ENCODE measurements around the gene FEM1C.

The FEM1C gene

DNA sequence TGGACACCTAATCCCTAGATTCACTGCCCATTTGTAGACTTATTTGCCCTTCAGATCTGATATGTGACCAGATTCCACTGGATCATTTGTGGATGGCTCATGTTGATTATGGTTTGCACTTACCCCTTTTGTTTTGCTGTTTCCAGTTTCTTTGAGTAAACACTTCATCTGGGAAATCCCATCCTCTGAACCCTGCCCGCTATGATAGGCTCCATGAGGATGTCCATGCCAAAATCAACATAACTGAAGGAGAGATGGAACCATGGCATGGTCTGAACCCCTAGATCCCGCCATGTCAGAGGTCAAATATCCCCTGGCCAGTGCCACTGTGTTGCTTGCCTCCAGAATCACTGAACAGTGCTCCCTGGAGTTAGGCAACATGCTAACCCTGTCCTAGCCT is 11.7 kb upstream of the FEM1C start:
- Histone ChIP-seq H3K36me3 (ENCODE audit: insufficient read depth, low read depth, low read length) (no peaks in the 10 kb centered on the region), H3K27ac (ENCODE audit: low read length) (no peak overlapping the region), H3K4me3 (ENCODE audit: low read length) (no peak overlapping the region), H3K4me1 (ENCODE audit: insufficient read depth, low read length) (peaks cover 9% of the 10 kb centered on the region; the same call in 1 of the 2 replicates), H3K9me3 (ENCODE audit: insufficient read depth, low read depth, low read length) (no peaks in the 10 kb centered on the region), H3K9ac (ENCODE audit: low read depth, low read length) (no peak overlapping the region), H3K27me3 (ENCODE audit: insufficient read depth, low read length) (no peaks in the 10 kb centered on the region; the same call in 1 of the 2 replicates)

DNA sequence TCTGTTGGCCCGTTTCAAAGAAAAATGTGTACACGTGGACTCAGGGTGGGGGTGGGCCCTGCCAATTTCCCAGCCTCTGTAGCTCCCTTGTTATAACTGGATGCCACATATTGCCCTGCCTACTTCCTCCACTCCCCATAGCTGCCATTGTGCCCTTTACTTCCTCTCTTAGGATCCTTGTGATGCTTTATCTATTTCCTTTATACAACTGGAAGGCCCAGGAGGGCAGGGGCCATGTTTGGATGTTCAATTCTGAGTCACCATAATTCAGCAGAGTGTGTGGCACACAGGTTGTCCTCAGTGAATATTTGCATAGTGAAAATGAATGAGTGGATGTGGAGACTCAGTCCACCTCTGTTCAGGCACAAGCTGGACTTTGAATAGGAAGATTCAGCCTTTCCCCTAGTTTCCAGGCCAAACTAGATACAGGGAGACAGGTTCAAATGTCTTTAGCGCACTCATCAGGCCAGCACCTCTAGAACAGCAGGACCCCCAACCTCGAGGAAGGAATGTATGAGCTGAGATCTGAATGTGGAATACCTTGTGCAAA is 10.6 kb upstream of the FEM1C start:
- peaks cover 9% of the 10 kb centered on the region for H3K4me1 ChIP-seq (ENCODE audit: insufficient read depth, low read length)
- no peak overlapping the region for H3K27ac ChIP-seq (ENCODE audit: low read length)
- no peaks in the 10 kb centered on the region for H3K9me3 ChIP-seq (ENCODE audit: insufficient read depth, low read depth, low read length)
- no peak overlapping the region for H3K4me3 ChIP-seq (ENCODE audit: low read length)
- H3K36me3 ChIP-seq (ENCODE audit: insufficient read depth, low read depth, low read length), result no peaks in the 10 kb centered on the region
- H3K27me3 ChIP-seq (ENCODE audit: insufficient read depth, low read length), result no peaks in the 10 kb centered on the region; the same call in 1 of the 2 replicates
- no peak overlapping the region for H3K9ac ChIP-seq (ENCODE audit: low read depth, low read length)

DNA sequence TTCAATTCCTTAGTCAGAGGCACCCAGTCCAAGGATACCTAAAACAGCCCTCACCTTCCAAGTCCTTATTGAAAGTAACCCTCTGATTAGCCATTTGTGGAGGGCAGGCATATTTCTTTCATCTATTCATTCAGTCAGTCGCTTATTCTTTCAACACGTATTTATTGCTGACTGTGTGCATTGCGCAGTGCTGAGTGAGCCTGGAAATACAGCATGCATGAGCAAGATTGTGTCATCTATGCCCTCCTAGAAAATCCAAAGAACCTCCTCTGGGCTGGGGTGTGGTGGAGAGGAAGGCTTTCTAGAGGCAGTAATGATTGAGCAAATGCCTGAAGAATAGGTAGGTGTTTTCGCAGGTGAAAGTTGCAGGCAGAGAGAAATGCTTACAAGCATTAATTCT is 8.5 kb upstream of the FEM1C start:
- no peak overlapping the region for H3K27ac ChIP-seq (ENCODE audit: low read length)
- H3K9me3 ChIP-seq (ENCODE audit: insufficient read depth, low read depth, low read length), result no peaks in the 10 kb centered on the region
- H3K4me3 ChIP-seq (ENCODE audit: low read length), result no peak overlapping the region
- H3K36me3 ChIP-seq (ENCODE audit: insufficient read depth, low read depth, low read length), result no peaks in the 10 kb centered on the region
- no peak overlapping the region for H3K9ac ChIP-seq (ENCODE audit: low read depth, low read length)
- H3K27me3 ChIP-seq (ENCODE audit: insufficient read depth, low read length), result no peaks in the 10 kb centered on the region; the same call in 1 of the 2 replicates
- H3K4me1 ChIP-seq (ENCODE audit: insufficient read depth, low read length), result peaks cover 11% of the 10 kb centered on the region

DNA sequence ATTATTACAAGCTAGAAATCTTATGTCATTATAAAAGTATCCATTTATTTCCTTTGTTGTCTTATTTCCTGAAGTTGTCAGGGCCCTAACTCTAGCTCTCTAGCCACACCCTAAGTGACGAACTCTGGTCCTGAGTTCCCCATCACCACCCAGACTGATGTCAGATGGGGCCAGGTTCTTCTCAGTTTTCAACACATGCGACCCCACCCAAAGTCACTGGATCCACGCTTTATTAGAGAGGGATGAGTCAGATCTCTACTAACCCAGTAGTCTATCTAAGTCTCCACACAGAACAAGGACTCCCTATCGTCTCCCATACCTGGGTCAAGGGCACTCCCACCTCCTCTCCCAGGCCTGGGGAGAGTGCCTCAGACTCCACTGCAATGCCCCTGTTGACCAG is 6.8 kb upstream of the FEM1C start:
- Histone ChIP-seq H3K9me3 (ENCODE audit: insufficient read depth, low read depth, low read length) (peaks cover under 1% of the 10 kb centered on the region), H3K36me3 (ENCODE audit: insufficient read depth, low read depth, low read length) (no peaks in the 10 kb centered on the region), H3K4me3 (ENCODE audit: low read length) (no peak overlapping the region), H3K9ac (ENCODE audit: low read depth, low read length) (no peak overlapping the region), H3K27me3 (ENCODE audit: insufficient read depth, low read length) (no peaks in the 10 kb centered on the region; the same call in 1 of the 2 replicates), H3K4me1 (ENCODE audit: insufficient read depth, low read length) (peaks cover 3% of the 10 kb centered on the region; the same call in 1 of the 2 replicates), H3K27ac (ENCODE audit: low read length) (no peak overlapping the region)

DNA sequence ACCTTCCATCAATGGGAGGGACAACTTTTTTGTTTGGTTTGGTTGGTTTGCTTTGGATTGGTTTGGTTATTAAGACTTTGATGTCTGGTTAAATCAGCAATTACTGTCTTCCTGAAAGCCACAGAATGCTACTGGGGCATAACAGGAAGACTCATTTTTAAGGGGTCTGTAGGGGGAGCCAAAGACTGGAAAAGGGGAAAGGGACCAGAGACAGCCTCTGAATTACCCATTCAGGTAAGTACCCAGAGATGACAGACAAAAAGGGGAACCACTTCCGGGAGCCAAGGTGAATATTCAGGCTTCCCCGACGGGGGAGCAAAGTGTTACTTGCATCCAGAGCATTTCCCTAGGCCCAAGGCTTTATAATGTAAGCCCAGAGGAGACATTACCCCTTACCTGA is 4.6 kb upstream of the FEM1C start:
- Histone ChIP-seq H3K36me3 (ENCODE audit: insufficient read depth, low read depth, low read length) (no peaks in the 10 kb centered on the region), H3K9me3 (ENCODE audit: insufficient read depth, low read depth, low read length) (peaks cover 13% of the 10 kb centered on the region), H3K27me3 (ENCODE audit: insufficient read depth, low read length) (no peaks in the 10 kb centered on the region; the same call in 1 of the 2 replicates), H3K4me3 (ENCODE audit: low read length) (no peak overlapping the region), H3K9ac (ENCODE audit: low read depth, low read length) (no peak overlapping the region), H3K4me1 (ENCODE audit: insufficient read depth, low read length) (peaks cover 3% of the 10 kb centered on the region; the same call in 1 of the 2 replicates), H3K27ac (ENCODE audit: low read length) (no peak overlapping the region)

DNA sequence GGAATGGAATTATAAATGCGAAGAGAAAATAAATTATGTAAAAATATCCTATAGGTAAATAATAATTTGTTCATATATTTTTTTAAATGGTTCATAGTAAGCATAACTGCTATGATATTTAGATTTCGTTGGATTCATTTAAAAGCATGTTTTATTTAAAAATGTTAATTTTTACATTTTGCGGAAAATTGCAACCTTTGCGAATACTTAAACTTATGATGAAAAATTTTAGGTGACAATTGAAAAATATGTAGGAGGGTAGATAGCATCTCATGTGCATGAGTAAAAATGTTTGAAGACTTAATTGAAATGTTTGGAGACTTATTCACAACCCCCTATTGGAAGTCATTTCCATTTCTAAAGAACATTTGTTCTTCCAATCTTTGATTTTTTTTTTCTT is 4.1 kb upstream of the FEM1C start:
- peaks cover 13% of the 10 kb centered on the region for H3K9me3 ChIP-seq (ENCODE audit: insufficient read depth, low read depth, low read length)
- no peaks in the 10 kb centered on the region for H3K36me3 ChIP-seq (ENCODE audit: insufficient read depth, low read depth, low read length)
- H3K9ac ChIP-seq (ENCODE audit: low read depth, low read length), result no peak overlapping the region
- H3K27me3 ChIP-seq (ENCODE audit: insufficient read depth, low read length), result no peaks in the 10 kb centered on the region; the same call in 1 of the 2 replicates
- no peak overlapping the region for H3K27ac ChIP-seq (ENCODE audit: low read length)
- peaks cover 3% of the 10 kb centered on the region; the same call in 1 of the 2 replicates for H3K4me1 ChIP-seq (ENCODE audit: insufficient read depth, low read length)
- H3K4me3 ChIP-seq (ENCODE audit: low read length), result no peak overlapping the region

DNA sequence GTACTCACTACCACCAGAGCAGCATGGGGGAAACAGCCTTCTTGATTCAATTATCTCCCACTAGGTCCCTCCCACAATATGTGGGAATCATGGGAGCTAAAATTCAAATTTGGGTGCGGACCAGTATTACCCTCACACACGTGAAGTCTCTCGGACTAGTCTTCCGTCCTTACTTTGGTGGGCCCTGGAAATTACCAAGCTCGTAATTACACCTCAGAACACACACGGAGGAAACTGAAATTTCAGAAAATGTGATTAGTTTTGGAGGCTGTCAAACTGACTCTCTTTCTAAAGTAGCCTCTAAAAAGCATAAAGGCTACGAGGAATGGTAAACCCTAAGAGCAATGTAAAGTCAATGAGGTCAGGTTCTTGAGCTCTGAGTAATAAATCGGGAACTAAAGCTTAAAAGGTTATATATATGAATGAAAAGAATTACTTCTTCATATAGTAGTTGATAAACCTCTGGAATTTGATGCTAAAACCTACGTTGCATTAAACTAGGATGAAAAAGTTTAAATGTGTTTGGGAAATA is 842 bp upstream of the FEM1C start:
- H3K27me3 ChIP-seq (ENCODE audit: insufficient read depth, low read length), result no peaks in the 10 kb centered on the region
- peak overlapping the region; percentile 64; the same call in 1 of the 2 replicates for H3K4me3 ChIP-seq (ENCODE audit: low read length)
- H3K27ac ChIP-seq (ENCODE audit: low read length), result no peak overlapping the region
- peaks cover 29% of the 10 kb centered on the region for H3K36me3 ChIP-seq (ENCODE audit: insufficient read depth, low read depth, low read length)
- H3K9me3 ChIP-seq (ENCODE audit: insufficient read depth, low read depth, low read length), result peaks cover 13% of the 10 kb centered on the region
- H3K4me1 ChIP-seq (ENCODE audit: insufficient read depth, low read length), result peaks cover 20% of the 10 kb centered on the region
- peak overlapping the region; percentile 70; the same call in 1 of the 2 replicates for H3K9ac ChIP-seq (ENCODE audit: low read depth, low read length)

DNA sequence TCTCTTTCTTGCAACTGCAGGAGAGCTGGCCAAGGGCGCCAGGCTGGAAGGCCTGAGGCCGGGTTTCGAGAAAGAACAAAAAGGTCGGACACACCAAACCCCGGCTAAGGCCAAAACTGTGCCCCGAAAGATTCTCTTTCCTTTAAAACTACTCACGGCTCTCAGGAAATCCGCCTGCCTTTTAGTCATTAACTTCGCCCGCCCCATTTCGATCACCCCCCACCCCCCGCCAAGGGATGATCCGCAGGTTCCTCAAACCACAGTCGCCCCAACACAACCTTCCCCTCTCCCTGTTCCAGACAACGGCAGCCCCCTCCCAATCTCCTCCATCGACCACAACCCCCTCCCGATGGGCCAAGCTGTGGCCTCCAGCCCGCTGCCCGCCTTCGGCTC is 536 bp downstream of the FEM1C start:
- H3K4me1 ChIP-seq (ENCODE audit: insufficient read depth, low read length), result peaks cover 17% of the 10 kb centered on the region
- peak overlapping the region; percentile 91 for H3K27ac ChIP-seq (ENCODE audit: low read length)
- H3K4me3 ChIP-seq (ENCODE audit: low read length), result peak overlapping the region; percentile 96
- H3K9ac ChIP-seq (ENCODE audit: low read depth, low read length), result peak overlapping the region; percentile 97
- no peaks in the 10 kb centered on the region for H3K27me3 ChIP-seq (ENCODE audit: insufficient read depth, low read length)
- peaks cover 41% of the 10 kb centered on the region for H3K36me3 ChIP-seq (ENCODE audit: insufficient read depth, low read depth, low read length)
- H3K9me3 ChIP-seq (ENCODE audit: insufficient read depth, low read depth, low read length), result peaks cover 13% of the 10 kb centered on the region

DNA sequence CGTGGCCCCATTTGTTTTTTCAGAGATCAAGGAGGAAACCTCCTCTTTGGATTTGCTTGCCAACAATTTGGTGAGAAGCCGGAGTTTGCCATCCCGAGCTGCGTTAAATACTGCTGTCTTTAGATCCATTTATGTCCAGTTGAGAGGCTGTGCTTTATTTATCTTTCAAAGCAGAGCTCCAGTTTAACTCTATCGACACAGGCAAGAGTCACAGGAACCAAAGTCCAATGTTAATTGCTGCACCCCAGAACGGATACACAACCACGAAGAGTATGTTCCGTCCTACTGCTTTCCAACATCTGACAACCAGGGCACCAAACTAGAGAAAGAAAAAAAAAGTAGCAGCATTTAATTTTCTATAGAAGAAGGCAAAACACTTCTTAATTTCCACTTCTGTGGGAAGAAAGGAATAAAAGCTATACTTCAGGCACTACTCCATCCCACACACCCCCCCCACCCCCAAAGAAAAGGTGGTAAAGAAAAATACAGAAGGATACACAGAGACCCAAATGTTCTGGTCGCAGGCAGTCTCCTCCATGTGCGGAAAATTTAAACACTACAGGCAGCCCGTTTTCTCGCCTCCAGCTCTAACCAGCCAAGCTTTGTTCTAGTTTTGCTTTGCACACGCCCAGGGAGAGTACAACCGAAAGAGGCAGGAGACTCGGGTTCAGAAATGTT is 1.1 kb downstream of the FEM1C start:
- peak overlapping the region; percentile 91 for H3K27ac ChIP-seq (ENCODE audit: low read length)
- H3K9ac ChIP-seq (ENCODE audit: low read depth, low read length), result peak overlapping the region; percentile 97
- H3K9me3 ChIP-seq (ENCODE audit: insufficient read depth, low read depth, low read length), result peaks cover 13% of the 10 kb centered on the region
- peaks cover 17% of the 10 kb centered on the region for H3K4me1 ChIP-seq (ENCODE audit: insufficient read depth, low read length)
- peaks cover 46% of the 10 kb centered on the region for H3K36me3 ChIP-seq (ENCODE audit: insufficient read depth, low read depth, low read length)
- no peaks in the 10 kb centered on the region for H3K27me3 ChIP-seq (ENCODE audit: insufficient read depth, low read length)
- H3K4me3 ChIP-seq (ENCODE audit: low read length), result peak overlapping the region; percentile 96

DNA sequence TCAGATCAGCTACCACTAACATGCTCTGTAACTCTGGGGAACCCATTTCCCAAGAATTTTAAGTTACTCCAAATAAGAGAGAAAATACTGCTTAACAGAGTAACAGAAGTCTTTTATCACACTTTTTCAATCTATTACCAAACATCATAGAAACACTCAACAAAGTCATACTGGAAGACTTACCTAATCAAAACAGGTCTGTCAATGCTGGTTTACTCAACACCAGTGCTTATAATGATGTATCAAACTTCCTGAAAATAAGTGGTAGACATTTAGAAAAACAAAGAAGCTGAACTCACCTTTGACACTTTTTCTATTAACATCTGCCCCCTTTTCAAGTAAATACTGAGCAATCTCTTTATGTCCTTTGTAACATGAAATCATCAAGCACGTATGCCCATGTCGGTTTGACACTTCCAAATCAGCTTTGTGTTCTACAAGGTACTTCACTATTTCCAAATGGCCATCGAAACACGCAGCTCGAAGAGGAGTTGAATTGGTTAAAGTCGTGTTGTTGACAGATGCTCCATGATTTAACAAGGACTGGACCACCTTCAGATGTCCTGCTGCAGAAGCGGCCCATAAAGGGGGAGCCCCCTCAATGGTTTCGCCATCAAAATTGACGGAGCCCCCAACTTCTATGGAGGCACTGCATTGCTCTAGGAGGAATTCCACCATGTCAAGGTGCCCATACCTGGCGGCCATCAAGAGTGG is 1.8 kb downstream of the FEM1C start:
- peaks cover 53% of the 10 kb centered on the region for H3K36me3 ChIP-seq (ENCODE audit: insufficient read depth, low read depth, low read length)
- H3K27ac ChIP-seq (ENCODE audit: low read length), result no peak overlapping the region
- H3K9me3 ChIP-seq (ENCODE audit: insufficient read depth, low read depth, low read length), result peaks cover 13% of the 10 kb centered on the region
- peak overlapping the region; percentile 96 for H3K4me3 ChIP-seq (ENCODE audit: low read length)
- peaks cover 21% of the 10 kb centered on the region for H3K4me1 ChIP-seq (ENCODE audit: insufficient read depth, low read length)
- peak overlapping the region; percentile 97; the same call in 1 of the 2 replicates for H3K9ac ChIP-seq (ENCODE audit: low read depth, low read length)
- no peaks in the 10 kb centered on the region for H3K27me3 ChIP-seq (ENCODE audit: insufficient read depth, low read length)

DNA sequence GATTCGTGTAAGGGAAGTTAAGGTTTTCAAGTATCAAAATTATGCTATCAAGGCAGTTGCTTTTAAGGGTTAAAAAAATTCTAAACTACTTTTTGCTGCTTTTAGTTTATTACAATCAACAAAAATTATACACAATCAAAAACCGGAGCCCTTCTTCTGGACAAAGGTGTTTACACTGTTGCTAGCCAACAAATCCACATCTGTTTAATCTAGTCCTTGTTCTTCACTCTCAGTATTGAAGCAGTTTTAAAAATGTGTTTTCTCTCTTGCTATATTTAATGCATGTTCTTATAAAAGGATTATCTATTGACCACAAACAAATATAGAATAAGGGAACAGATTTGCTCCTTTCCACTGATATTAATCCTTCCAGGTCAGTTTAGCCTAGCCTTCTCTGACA is 2.5 kb downstream of the FEM1C start:
- peaks cover 59% of the 10 kb centered on the region for H3K36me3 ChIP-seq (ENCODE audit: insufficient read depth, low read depth, low read length)
- no peak overlapping the region for H3K27ac ChIP-seq (ENCODE audit: low read length)
- H3K27me3 ChIP-seq (ENCODE audit: insufficient read depth, low read length), result no peaks in the 10 kb centered on the region
- peaks cover 13% of the 10 kb centered on the region for H3K9me3 ChIP-seq (ENCODE audit: insufficient read depth, low read depth, low read length)
- H3K4me3 ChIP-seq (ENCODE audit: low read length), result peak overlapping the region; percentile 96
- H3K4me1 ChIP-seq (ENCODE audit: insufficient read depth, low read length), result peaks cover 22% of the 10 kb centered on the region
- peak overlapping the region; percentile 97; the same call in 1 of the 2 replicates for H3K9ac ChIP-seq (ENCODE audit: low read depth, low read length)

Measured in iPS-20b (cell line).